Measurements from ENCODE around the gene UQCR11.

UQCR11 gene

GRCh38 chr19:1613808-1614570, 8.7 kb upstream of the UQCR11 start:
- DNase-seq, result no peak

- DNase-seq, result no peak
These were observed 7.9 kb upstream of the UQCR11 start for GRCh38 chr19:1613146-1613545.

GRCh38 chr19:1612114-1613086, 7.1 kb upstream of the UQCR11 start:
- DNase-seq, result no peak

GRCh38 chr19:1611353-1611752, 6.1 kb upstream of the UQCR11 start:
- DNase-seq, result no peak

- DNase-seq, result no peak
These were observed 5.3 kb upstream of the UQCR11 start for GRCh38 chr19:1610579-1610978.

GRCh38 chr19:1609680-1610474, 4.6 kb upstream of the UQCR11 start:
- DNase-seq, result no peak

- DNase-seq, result peak; percentile 69
These were observed 3.8 kb upstream of the UQCR11 start for GRCh38 chr19:1609103-1609396.

GRCh38 chr19:1608359-1609102, 3.3 kb upstream of the UQCR11 start:
- peak; percentile 70 for DNase-seq

- no peak for DNase-seq
These were observed 933 bp upstream of the UQCR11 start for GRCh38 chr19:1606138-1606651.

- no peak for DNase-seq
These were observed 3.1 kb downstream of the UQCR11 start for GRCh38 chr19:1602091-1602707.

GRCh38 chr19:1601613-1602064, 3.6 kb downstream of the UQCR11 start:
- DNase-seq, result no peak

GRCh38 chr19:1599460-1599846, 5.8 kb downstream of the UQCR11 start:
- DNase-seq, result no peak

- no peak for DNase-seq
These were observed 6.3 kb downstream of the UQCR11 start for GRCh38 chr19:1598777-1599459.

- no peak for DNase-seq
These were observed 11.8 kb downstream of the UQCR11 start for GRCh38 chr19:1593501-1593772.

GRCh38 chr19:1592755-1593500, 12.3 kb downstream of the UQCR11 start, which contains the start of gene MBD3:
Gene MBD3, minus strand, starts transcription at chr19:1592865. Its CDS starts 234 bp downstream, at chr19:1592631.
- peak; percentile 95 for DNase-seq

GRCh38 chr19:1592024-1592754, 13.1 kb downstream of the UQCR11 start:
- peak; percentile 94 for DNase-seq

GRCh38 chr19:1591421-1592023, 13.7 kb downstream of the UQCR11 start:
- peak; percentile 70 for DNase-seq

GRCh38 chr19:1590641-1591397, 14.4 kb downstream of the UQCR11 start:
- peak; percentile 73 for DNase-seq

- DNase-seq, result no peak
These were observed 17.4 kb downstream of the UQCR11 start for GRCh38 chr19:1587872-1588271.

Measured in activated effector memory CD4-positive, alpha-beta T cell treated with anti-CD3 and anti-CD28 coated beads, Interleukin-2, amount 50 U/mL, for 16 hours (primary cell).